ENCODE results near the gene HCN3. TPM values are rescaled to one million over a fixed set of nuclear protein-coding genes. Genes with fewer than 3 reads are reported as not detected.
"Not testable (repeated sequence)": the region's sequence is repeated elsewhere in the genome, so short reads cannot be mapped to it uniquely, and the experiment has no call there.

The HCN3 gene
- total RNA-seq, 4 donors from 2014 or later, result 5.4 to 8.5 (median 6.4) TPM

DNA sequence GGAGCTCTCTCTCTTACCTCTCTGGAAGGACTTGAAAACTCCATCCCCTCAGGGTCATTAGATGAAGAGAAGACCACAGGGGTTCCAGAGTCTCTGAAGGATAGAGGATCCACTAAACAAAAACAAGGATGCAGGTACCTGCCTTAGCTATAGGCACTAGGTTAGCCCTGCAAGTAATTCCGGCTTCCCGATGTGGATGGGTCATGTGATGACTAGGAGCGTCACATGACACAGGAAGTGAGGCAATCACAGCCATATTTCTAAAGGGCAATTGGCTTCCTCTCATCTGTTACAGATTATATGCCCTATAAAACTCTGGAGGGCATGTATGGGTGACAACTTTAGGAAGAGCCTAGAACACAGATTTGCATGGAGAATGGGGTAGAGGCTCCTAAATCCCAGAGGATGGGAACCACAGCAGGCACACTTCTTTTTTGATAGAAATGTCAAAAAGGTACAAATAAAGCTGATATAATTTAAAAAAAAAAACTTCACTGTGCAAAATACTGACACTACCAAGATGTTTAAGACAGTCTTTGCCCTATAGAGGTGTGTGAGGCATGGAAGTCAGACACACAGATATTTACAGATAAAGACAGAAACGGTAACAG lies 36.1 kb upstream of the HCN3 start:
- DNase-seq (ENCODE audit: low spot score in 2 of 2), result peak; percentile 86 to 93
- 9 to 12% methylated on average over 4 of the region's 4 CpGs for WGBS, 2 donors
- TF ChIP-seq POLR2A (IDR thresholded peaks at IDR 0.05), result no peak
- TF ChIP-seq, protein P1, sequence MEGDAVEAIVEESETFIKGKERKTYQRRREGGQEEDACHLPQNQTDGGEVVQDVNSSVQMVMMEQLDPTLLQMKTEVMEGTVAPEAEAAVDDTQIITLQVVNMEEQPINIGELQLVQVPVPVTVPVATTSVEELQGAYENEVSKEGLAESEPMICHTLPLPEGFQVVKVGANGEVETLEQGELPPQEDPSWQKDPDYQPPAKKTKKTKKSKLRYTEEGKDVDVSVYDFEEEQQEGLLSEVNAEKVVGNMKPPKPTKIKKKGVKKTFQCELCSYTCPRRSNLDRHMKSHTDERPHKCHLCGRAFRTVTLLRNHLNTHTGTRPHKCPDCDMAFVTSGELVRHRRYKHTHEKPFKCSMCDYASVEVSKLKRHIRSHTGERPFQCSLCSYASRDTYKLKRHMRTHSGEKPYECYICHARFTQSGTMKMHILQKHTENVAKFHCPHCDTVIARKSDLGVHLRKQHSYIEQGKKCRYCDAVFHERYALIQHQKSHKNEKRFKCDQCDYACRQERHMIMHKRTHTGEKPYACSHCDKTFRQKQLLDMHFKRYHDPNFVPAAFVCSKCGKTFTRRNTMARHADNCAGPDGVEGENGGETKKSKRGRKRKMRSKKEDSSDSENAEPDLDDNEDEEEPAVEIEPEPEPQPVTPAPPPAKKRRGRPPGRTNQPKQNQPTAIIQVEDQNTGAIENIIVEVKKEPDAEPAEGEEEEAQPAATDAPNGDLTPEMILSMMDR (IDR thresholded peaks at IDR 0.05), result no peak
- no peak overlapping the region for H3K4me3 ChIP-seq (ENCODE audit: low read depth, poor library complexity, severe bottlenecking)
- intact Hi-C loops (cut with DNase I; ENCODE audit: low total_unique reads), result no loop called here

GRCh38 chr1:155241841-155242264 lies 35.4 kb upstream of the HCN3 start:
- 61 to 71% methylated on average over 4 of the region's 4 CpGs for WGBS, 2 donors
- no peak overlapping the region for H3K4me3 ChIP-seq (ENCODE audit: low read depth, poor library complexity, severe bottlenecking)
- TF ChIP-seq POLR2A (IDR thresholded peaks at IDR 0.05), result no peak
- TF ChIP-seq, protein P1 (IDR thresholded peaks at IDR 0.05), result no peak
- no peak for DNase-seq (ENCODE audit: low spot score in 2 of 2)
- intact Hi-C loops (cut with DNase I; ENCODE audit: low total_unique reads), result no loop called here

- DNase-seq (ENCODE audit: low spot score in 2 of 2), result no peak
- no peak overlapping the region for H3K4me3 ChIP-seq (ENCODE audit: low read depth, poor library complexity, severe bottlenecking)
- TF ChIP-seq, protein P1 (IDR thresholded peaks at IDR 0.05), result no peak
- TF ChIP-seq POLR2A (IDR thresholded peaks at IDR 0.05), result no peak
- 54 to 56% methylated on average over 3 of the region's 3 CpGs for WGBS, 2 donors
- intact Hi-C loops (cut with DNase I; ENCODE audit: low total_unique reads), result no loop called here
Observed at GRCh38 chr1:155242805-155243358, 34.4 kb upstream of the HCN3 start.

- TF ChIP-seq, protein P1 (IDR thresholded peaks at IDR 0.05), result peak in 2 of 3 donors; percentile 75 to 98
- TF ChIP-seq POLR2A (IDR thresholded peaks at IDR 0.05), result peak in 1 of 2 donors; percentile 78
- 0 to 1% methylated on average over 53 of the region's 53 CpGs for WGBS, 2 donors
- peak overlapping the region; percentile 24 for H3K4me3 ChIP-seq (ENCODE audit: low read depth, poor library complexity, severe bottlenecking)
- intact Hi-C loops (cut with DNase I; ENCODE audit: low total_unique reads), result no loop called here
- DNase-seq (ENCODE audit: low spot score in 2 of 2), result peak; percentile 98 to 99
Observed at GRCh38 chr1:155244368-155245162, 32.7 kb upstream of the HCN3 start.

GRCh38 chr1:155245163-155245524 lies 32.1 kb upstream of the HCN3 start:
- intact Hi-C loops (cut with DNase I; ENCODE audit: low total_unique reads), result no loop called here
- no peak overlapping the region for H3K4me3 ChIP-seq (ENCODE audit: low read depth, poor library complexity, severe bottlenecking)
- WGBS, 2 donors, result 62 to 63% methylated on average over 8 of the region's 8 CpGs
- TF ChIP-seq, protein P1 (IDR thresholded peaks at IDR 0.05), result no peak
- no peak for TF ChIP-seq POLR2A (IDR thresholded peaks at IDR 0.05)
- DNase-seq (ENCODE audit: low spot score in 2 of 2), result no peak

- H3K4me3 ChIP-seq (ENCODE audit: low read depth, poor library complexity, severe bottlenecking); DNase-seq (ENCODE audit: low spot score in 2 of 2); intact Hi-C loops (cut with DNase I; ENCODE audit: low total_unique reads): not testable (repeated sequence)
- WGBS, 2 donors, result 89 to 95% methylated on average over 3 of the region's 3 CpGs
Observed at GRCh38 chr1:155246796-155247195, 30.5 kb upstream of the HCN3 start.

Measured in lower leg skin (tissue), 4 donors.